Large intestine (tissue), 3 donors: ENCODE measurements around the gene DNAH17. TPM values are rescaled to one million over a fixed set of nuclear protein-coding genes. Genes with fewer than 3 reads are reported as not detected.

ENCODE experiments used
- DNase-seq, 2 donors: peaks; one replicate each; pipeline versions ENCODE4 v3.0.0 to v3.0.0-alpha.2; 2013
- H3K27ac ChIP-seq: one replicate; pipeline ENCODE4 v1.5.1; 2013; ENCODE audit warnings: low read length
- H3K27me3 ChIP-seq: 2 replicates; pipeline ENCODE4 v1.6.1; 2013; ENCODE audit warnings: low read length; ENCODE audit not compliant: control insufficient read depth, insufficient read depth
- H3K36me3 ChIP-seq: 2 replicates; pipeline ENCODE4 v1.6.1; 2013; ENCODE audit warnings: low read length; ENCODE audit not compliant: control insufficient read depth, insufficient read depth
- H3K4me1 ChIP-seq: one replicate; pipeline ENCODE4 v1.6.1; 2013; ENCODE audit warnings: low read length; ENCODE audit not compliant: control insufficient read depth, insufficient read depth
- H3K4me3 ChIP-seq: one replicate; pipeline ENCODE4 v1.5.1; 2013; ENCODE audit warnings: low read length
- H3K9me3 ChIP-seq: one replicate; pipeline ENCODE4 v1.6.1; 2013; ENCODE audit warnings: mild to moderate bottlenecking, low read depth, low read length, moderate library complexity; ENCODE audit not compliant: control insufficient read depth
- WGBS: methylation state at CpG from one replicate; pipeline ENCODE4 v1.1.5; 2013; ENCODE audit warnings: low lambda C conversion rate; ENCODE audit not compliant: insufficient coverage; 5-methylcytosine and 5-hydroxymethylcytosine counted together
- polyA plus RNA-seq: library from polyadenylated mRNA; unstranded; fragments of 120-200 nt; gene quantifications from one replicate; pipeline ENCODE4 v1.2.1, GENCODE V29; 2013

DNAH17 gene
- polyA plus RNA-seq, 1 donor = 4.4 TPM

DNA sequence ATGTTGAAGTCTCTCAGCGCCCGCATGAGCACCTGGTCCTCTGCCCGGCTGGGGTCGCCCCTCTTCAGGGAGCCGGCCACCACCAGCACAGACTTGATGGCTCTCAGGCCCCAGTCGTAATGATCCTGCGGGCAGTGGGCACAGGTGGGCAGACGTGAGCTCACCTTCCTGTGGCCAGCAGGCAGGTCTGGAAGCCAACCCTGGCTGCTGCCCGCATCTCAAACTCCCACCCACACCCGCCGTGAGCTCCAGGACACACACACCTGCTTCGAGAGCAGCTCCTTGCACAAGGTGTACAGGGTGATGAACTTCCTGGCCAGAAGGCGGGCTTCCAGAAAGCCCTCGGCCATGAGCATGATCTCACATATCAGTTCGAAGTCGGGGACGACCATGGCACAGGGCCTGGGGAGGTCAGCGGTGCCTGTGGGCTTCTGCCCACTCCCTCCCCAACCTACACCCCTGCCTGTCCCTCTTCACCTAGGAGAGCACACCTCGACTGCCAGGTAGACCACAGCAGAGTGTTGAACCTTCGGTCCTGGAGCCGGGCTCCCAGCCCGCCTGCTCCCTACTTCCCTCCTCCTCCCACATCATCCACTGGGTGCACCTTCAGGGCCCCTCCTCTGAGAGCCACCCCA is 82.4 kb downstream of the DNAH17 start:
- Histone ChIP-seq H3K9me3 (no peaks in the 10 kb centered on the region), H3K27me3 (no peaks in the 10 kb centered on the region), H3K36me3 (no peaks in the 10 kb centered on the region), H3K4me3 (no peak overlapping the region), H3K27ac (no peak overlapping the region), H3K4me1 (peaks cover 2% of the 10 kb centered on the region)
- no CpG with 5 or more reads among the region's 22 CpGs for WGBS
- no peak for DNase-seq

DNA sequence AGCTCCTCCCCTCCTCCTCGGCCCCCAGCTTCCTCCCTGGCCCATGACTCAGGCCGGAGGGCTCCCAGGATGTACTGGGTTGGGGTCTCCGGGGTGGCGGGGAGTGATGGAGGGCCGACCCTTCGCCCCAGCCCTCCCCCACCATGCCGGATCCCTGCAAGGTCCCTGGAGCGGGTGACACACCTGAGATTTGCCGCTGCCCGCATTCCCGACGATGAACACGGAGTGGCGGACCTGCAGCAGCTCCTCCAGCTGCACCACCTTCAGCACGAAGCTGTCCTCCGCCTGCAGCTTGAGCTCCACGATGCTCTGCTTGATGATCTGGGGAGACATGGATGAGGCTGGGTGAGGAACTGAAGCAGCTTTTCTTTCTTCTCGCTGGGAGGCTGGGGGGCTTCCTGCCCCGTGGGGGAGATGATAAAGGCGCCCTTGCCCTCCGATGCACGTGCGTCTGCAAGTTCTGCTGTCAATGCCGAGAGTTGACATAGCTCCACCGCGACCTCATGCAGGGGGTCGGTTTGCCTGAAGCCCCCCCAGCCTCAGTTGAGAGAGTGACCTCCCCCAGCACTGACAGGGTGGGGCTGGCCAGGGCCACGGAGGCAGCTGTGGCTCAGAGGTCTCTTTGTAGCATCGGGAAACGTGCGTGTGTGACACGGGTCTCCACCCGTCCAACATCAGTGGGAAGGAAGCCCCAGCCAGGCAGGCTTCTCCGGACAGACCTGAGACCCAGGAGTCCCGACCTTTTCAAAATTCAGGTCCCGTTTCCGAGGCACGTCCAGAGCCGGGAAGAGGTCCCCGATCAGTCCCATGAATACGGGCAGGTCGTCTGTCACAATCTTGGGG is 83.1 kb downstream of the DNAH17 start:
- no peaks in the 10 kb centered on the region for H3K9me3 ChIP-seq
- H3K4me1 ChIP-seq = peaks cover 2% of the 10 kb centered on the region
- H3K27ac ChIP-seq = no peak overlapping the region
- H3K27me3 ChIP-seq = no peaks in the 10 kb centered on the region
- no peaks in the 10 kb centered on the region for H3K36me3 ChIP-seq
- H3K4me3 ChIP-seq = no peak overlapping the region
- WGBS = no CpG with 5 or more reads among the region's 42 CpGs
- DNase-seq = no peak

DNA sequence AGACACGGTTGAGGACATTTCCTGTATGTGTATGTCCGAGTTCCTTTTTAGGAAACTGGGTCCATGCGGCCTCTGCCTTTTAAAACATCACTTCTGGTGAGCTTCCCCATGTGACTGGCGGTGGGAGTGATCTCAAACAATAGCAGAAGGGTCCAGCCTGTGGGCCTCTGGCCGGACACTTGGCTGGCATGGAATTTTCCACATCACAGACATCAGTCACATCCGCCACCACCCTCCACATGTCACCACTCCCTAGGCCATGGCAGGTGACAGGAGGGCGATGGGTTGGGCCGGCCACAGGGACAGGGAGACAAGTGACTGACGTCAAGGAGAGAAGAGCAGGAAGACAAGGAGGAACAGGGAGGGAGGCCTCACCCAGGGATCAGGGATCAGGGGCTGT is 83.7 kb downstream of the DNAH17 start:
- peaks cover 2% of the 10 kb centered on the region for H3K4me1 ChIP-seq
- no peaks in the 10 kb centered on the region for H3K9me3 ChIP-seq
- no peaks in the 10 kb centered on the region for H3K27me3 ChIP-seq
- no peak for DNase-seq
- no peak overlapping the region for H3K4me3 ChIP-seq
- H3K36me3 ChIP-seq = no peaks in the 10 kb centered on the region
- no CpG with 5 or more reads among the region's 9 CpGs for WGBS
- H3K27ac ChIP-seq = no peak overlapping the region

DNA sequence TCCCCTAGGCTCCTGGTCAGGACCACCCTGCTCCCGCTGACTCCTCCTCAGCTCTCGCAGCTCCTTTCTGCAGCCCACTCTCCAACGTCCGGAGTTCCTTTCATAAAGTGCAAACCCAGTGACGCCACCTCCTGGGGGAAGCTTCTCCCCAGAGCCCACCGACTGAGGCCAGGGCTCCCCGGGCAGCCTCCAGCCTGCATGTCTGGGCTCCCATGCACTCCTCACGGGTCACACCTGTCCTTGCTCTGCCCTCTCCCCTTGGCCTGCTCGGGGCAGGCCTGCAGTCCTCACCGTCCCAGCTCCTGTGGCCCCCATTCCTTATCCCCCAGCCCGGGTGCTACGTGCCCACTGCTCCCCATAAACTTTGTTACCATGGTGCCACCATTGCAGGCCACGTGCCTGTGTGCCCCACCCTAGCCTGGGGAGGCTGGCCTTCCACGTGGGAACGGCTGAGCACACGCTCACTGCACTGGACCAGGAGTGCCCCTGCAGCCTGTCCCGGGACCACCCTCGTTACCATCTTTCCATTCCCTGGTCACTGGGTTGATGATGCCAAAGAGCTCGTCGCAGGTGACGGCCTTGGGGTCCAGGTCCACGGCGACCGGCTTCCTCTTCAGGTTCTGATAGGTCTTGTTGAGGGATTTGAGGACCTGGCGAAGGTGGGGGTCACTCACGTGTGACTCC is 84.9 kb downstream of the DNAH17 start:
- H3K4me1 ChIP-seq = peaks cover 2% of the 10 kb centered on the region
- H3K36me3 ChIP-seq = no peaks in the 10 kb centered on the region
- DNase-seq = no peak
- H3K4me3 ChIP-seq = no peak overlapping the region
- no peaks in the 10 kb centered on the region for H3K9me3 ChIP-seq
- WGBS = no CpG with 5 or more reads among the region's 26 CpGs
- H3K27me3 ChIP-seq = no peaks in the 10 kb centered on the region
- H3K27ac ChIP-seq = no peak overlapping the region

DNA sequence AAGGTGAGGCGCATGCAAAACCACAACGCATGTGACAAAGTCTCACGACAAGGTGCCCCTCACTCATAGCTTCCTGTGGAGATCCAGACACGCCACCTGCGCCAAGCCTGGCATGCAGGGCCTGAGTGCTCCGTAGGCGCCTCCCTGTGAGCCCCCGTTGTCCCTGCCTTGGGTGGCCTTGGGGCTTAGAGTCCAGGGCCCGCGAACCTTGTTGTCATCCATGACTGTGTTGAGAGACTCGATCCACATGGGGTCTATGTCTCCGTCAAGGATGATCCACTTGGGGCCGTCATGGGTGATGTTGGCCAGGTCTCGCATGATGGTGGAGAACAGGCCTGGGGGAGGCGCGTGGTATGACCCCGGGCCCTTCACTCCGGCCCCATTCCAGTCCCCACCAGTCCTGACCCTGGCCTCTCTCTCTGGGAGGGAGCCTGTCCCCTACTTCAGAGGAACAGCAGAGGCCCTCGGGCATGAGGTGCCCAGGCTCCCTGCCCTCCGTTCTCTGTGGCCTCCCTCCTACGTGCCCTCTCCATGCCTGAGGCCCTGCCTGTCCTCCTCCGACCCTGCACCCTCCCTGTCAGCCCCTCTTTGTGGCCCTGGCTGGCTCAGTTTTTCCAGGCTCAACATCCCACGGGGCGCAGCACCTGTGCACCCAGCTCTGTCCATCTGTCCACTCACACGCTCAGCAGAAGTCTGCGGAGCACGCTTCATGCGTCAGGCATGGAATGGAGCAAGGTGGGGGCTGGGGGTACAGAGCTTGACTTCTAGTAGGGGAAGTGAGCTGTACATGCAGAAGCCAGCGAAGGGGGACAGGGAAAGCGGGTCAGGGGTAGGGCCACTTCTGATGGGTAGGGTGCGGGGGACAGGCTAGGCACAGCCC is 85.7 kb downstream of the DNAH17 start:
- Histone ChIP-seq H3K36me3 (no peaks in the 10 kb centered on the region), H3K27me3 (no peaks in the 10 kb centered on the region), H3K9me3 (no peaks in the 10 kb centered on the region), H3K4me3 (no peak overlapping the region), H3K4me1 (no peaks in the 10 kb centered on the region), H3K27ac (no peak overlapping the region)
- WGBS = no CpG with 5 or more reads among the region's 31 CpGs
- DNase-seq = no peak

DNA sequence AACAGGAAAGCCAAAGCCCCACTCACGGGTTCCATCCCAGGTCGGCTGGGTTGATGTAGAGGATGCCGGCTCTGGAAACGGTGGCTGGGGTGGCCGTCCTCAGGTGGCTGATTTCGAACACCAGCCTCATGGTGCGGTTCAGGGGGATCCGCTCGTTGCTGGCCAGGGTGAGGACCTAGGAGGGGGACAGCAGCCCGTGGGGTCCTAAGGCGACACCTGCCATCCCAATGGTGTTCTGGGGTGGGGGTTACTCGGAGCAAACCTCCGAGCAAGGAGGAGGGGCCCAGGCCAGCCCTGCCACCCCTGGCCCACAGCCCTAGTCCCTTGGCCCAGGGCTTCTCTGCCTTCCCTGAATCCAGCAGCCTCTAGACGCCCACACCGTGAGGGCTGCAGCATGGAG is 86.5 kb downstream of the DNAH17 start:
- H3K27me3 ChIP-seq = no peaks in the 10 kb centered on the region
- WGBS = no CpG with 5 or more reads among the region's 15 CpGs
- DNase-seq = no peak
- H3K4me1 ChIP-seq = no peaks in the 10 kb centered on the region
- H3K9me3 ChIP-seq = no peaks in the 10 kb centered on the region
- H3K36me3 ChIP-seq = no peaks in the 10 kb centered on the region
- H3K27ac ChIP-seq = no peak overlapping the region
- H3K4me3 ChIP-seq = no peak overlapping the region

DNA sequence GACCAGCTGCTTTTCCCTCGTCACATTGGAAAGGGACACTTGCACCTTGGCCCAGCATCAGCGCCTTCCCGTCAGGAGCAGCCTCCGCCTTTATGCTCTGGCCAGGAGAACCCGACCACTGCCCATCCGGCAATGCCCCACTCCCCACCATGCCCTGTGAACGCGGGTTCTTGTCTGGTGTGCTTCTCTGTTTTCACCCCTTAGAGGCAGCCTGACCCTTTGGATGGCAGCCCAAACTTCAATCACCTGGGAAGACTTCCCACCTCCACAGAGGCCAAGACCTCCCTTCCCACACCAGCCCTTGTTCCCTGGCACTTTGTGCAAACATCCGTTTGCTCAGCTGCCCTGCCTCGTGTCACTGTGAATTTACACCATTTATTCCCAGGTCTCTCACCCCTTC is 87.0 kb downstream of the DNAH17 start:
- Histone ChIP-seq H3K4me3 (no peak overlapping the region), H3K36me3 (no peaks in the 10 kb centered on the region), H3K27me3 (no peaks in the 10 kb centered on the region), H3K9me3 (no peaks in the 10 kb centered on the region), H3K4me1 (no peaks in the 10 kb centered on the region), H3K27ac (no peak overlapping the region)
- DNase-seq = no peak
- no CpG with 5 or more reads among the region's 10 CpGs for WGBS

DNA sequence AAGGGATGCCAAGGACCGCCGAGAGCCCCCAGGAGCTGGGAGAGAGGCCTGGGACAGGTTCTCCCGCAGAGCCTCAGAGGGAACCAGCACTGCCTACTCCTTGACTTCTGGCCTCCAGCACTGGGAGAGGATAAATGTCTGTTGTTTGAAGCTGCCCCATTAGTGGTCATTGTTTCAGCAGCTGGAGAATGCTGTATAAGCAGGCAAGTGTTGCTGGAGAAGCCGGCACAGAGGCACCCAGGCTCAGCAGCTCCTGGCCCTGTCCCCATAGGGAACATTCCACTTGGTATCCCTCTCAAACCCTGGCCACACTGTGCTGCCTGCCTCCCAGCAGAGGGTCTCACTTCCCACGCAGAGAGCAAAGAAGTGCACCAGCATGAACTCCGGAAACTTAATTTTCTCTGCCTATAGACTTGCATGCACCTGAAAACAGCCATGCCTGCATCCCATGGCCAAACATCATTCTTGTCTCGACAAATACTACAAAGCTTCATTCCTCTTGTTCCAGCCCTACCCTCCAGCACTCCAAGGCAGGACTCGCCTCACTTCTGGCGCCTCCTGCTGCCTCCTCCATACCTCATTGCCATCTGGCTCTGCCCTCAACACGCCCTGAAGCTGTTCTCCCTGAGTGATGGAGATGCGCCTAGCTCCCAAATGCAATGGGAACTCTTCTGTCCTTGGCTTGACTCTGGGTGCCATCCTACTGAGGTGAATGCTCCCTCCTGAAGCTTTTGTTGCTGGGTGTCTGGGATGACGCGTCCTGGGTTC is 88.1 kb downstream of the DNAH17 start:
- Histone ChIP-seq H3K9me3 (no peaks in the 10 kb centered on the region), H3K36me3 (no peaks in the 10 kb centered on the region), H3K27me3 (no peaks in the 10 kb centered on the region), H3K4me3 (no peak overlapping the region), H3K27ac (no peak overlapping the region), H3K4me1 (peaks cover 8% of the 10 kb centered on the region)
- no peak for DNase-seq
- WGBS = 100% methylated on average over 2 of the region's 13 CpGs

DNA sequence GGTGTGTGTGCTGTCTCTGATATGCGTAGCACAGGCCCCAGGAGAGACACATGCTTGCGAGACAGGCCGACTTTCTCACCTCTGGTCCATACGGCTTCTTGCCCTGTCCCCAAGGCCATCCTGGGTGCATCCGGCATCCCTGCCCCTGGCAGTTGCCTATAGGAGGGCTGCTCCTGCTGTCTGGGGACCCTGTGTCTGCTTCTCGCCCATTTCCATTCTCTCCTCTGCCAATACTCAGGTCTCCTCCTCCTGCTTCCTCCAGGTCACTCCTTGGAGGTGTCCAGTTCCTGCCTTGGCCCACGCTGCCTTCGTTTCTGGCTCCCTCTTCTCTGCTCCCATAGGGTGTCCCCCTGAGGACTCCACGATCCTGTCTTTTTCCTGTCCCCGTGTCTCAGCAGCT is 89.0 kb downstream of the DNAH17 start:
- Histone ChIP-seq H3K36me3 (no peaks in the 10 kb centered on the region), H3K4me3 (no peak overlapping the region), H3K9me3 (no peaks in the 10 kb centered on the region), H3K27me3 (no peaks in the 10 kb centered on the region), H3K4me1 (peaks cover 9% of the 10 kb centered on the region), H3K27ac (no peak overlapping the region)
- 81% methylated on average over 3 of the region's 10 CpGs for WGBS
- no peak for DNase-seq
